Measurements from ENCODE around the gene PCYT1A.
A peak's percentile ranks its signal among the peaks of the same experiment; 100 is the strongest.
"Not testable (repeated sequence)": the region's sequence is repeated elsewhere in the genome, so short reads cannot be mapped to it uniquely, and the experiment has no call there.

PCYT1A gene

GRCh38 chr3:196189566-196190347 lies 97.8 kb downstream of the PCYT1A start:
- DNase-seq, result no peak

- DNase-seq, result peak; percentile 81
Observed at GRCh38 chr3:196186651-196187573, 100.6 kb downstream of the PCYT1A start.

- DNase-seq, result no peak
Observed at GRCh38 chr3:196184881-196185280, 102.6 kb downstream of the PCYT1A start.

GRCh38 chr3:196184169-196184432 lies 103.4 kb downstream of the PCYT1A start:
- not testable (repeated sequence) for DNase-seq

- no peak for DNase-seq
Observed at GRCh38 chr3:196181127-196181546, 106.4 kb downstream of the PCYT1A start.

- no peak for DNase-seq
Observed at GRCh38 chr3:196180346-196180745, 107.2 kb downstream of the PCYT1A start.

Measured in right hindlimb (tissue), 1 donor.